HG02943 (cell line): ENCODE measurements around the gene DFFA.
"Not testable (repeated sequence)": the region's sequence is repeated elsewhere in the genome, so short reads cannot be mapped to it uniquely, and the experiment has no call there.

ENCODE experiments used
- ATAC-seq: cut with Tn5 transposase; IDR thresholded peaks from one replicate; pipeline ENCODE4 v1.9.1; 2021; ENCODE audit warnings: mild to moderate bottlenecking, low read depth, moderate library complexity; ENCODE audit not compliant: unreplicated experiment

The DFFA gene

DNA sequence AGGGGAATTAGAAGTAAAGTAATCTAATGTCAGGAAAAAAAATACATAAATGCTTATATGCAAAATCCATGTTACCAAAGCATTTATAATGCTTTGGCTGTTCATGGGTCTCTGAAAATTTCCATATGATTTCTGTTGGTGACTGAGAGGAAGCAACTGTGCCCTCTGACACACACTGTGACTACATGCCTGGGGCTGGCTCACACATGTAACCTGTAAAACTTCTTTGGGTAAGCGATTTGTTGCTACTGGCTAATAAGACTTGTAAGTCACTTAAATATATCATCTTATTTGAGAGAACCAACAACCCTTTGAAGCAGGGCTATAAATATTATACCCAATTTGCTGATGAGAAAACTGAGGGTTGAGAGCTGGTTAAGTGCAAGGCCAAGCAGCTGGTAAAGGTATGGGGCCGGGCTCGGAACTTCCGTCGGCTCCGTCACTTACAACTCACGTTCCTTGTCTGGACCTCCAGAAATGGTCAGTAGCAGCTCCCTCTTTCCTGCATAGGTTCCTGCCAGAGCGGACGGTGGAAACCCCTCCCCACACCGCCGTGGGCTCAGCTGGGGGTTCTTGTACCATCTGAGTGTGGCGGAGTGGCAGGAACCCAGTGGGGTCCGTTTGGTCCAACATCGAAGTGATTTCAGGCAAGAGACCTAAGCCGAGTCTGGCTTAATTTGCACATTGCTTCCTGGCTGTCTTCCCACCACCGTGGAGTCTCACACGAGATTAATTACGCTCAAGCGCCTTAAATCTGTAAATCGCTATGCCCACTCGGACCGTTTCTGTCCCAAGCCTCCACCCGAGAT is 714 bp downstream of the DFFA start:
- ATAC-seq, result no peak

DNA sequence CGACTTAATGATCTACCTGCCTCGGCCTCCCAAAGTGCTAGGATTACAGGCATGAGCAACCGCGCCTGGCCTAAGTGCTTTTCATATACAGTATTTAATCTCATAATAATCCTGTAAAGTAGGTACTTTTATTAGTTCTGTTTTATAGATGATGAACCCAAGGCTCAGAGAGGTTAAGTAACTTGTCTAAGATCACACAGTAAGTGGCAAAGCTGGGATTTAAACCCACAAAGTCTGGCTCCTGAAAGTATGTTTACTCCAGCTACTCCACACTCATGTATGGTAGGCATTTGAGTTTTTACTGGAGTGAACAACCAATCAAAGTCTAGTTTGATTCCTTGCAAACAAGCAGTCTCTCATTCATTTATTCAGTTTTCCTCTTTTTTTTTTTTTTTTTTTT is 2.3 kb downstream of the DFFA start:
- no peak for ATAC-seq

DNA sequence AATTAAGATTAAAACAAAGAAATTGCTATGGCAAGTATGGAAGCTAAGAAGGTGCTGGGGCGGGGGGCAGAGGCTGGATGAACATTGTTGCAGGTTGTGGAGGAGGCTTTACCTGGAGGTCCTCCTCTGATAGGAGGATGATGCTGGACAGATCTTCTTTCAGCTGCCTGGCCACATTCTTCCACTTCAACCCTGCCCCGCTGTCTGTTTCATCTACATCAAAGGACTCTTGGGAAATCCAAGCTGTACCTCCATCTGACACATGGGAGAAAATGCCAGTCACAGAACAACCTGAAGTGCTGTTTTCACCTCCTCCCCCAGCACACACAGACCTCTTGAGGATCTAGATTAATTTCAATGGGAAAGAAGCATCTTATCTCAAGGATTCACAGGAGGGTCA is 5.3 kb downstream of the DFFA start:
- ATAC-seq, result no peak

DNA sequence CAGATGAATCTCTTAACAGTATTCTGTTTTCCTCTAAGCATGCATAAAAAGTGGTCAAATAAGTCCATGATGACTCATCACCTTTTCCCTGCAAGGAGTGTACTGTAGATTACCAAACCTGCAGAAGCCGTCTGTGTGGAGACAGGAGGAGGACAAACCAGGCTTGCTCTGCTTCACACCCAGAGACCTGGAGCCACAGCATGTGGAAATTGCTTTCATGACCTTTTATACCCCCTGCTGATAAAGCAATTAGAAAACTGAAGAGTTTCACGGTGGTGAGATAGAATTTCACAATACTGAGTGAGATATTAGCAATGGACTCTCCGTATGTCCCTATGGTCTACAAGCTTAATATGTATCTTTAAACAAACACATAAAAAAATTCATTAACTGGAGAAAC is 13.1 kb downstream of the DFFA start:
- ATAC-seq, result no peak

GRCh38 chr1:10457875-10458274 is 14.5 kb downstream of the DFFA start:
- ATAC-seq, result no peak

GRCh38 chr1:10457462-10457861 is 14.9 kb downstream of the DFFA start:
- not testable (repeated sequence) for ATAC-seq

DNA sequence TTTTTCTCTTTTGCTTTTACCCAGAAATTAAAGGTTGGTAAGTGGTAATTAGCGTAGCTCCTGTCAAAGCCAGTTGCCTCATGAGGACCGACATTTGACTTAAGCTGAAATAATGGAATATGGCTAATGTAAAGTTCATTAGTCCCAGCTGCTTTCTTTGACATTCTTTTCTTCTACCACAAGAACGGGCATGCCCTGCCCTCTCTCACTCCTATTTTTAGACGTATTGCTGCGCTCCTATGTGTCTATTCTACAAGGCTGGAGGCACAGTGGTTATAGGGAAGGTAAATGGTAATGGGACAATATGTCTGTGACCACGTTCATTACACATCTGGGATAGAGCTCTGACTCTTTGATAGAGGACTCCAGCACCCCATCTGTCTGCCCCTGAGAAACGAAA is 15.7 kb downstream of the DFFA start:
- no peak for ATAC-seq

GRCh38 chr1:10456048-10456447 is 16.3 kb downstream of the DFFA start:
- ATAC-seq, result no peak

GRCh38 chr1:10451287-10451686 is 21.0 kb downstream of the DFFA start:
- ATAC-seq, result no peak

GRCh38 chr1:10450836-10451235 is 21.5 kb downstream of the DFFA start:
- no peak for ATAC-seq

DNA sequence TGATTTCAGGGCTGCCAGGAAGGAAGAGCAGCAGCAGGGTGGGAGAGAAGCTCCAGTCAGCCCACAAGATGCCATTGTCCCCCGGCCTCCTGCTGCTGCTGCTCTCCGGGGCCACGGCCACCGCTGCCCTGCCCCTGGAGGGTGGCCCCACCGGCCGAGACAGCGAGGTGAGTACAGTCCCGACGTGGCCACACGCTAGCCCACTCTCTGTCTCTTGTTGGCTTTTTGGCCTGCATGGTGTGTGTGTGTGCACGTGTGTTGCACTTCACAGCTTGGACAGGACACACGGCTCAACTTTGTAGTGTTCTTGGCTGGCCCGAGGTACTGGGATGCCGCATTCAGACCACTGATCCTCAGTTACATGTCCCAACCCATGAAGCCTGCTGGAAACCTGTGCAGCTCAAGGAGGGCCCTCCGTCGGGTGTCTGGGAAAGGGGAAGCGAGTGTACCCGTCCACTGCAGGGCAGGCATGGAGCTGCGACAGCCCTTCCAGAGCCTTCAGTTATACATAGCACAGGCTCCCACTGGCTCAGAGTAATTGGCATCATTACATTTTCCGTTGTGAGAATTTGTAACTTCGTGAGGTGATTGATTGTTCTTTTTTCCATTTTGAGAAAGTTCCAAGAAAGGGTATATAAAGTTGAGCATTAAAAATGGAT is 22.0 kb downstream of the DFFA start:
- ATAC-seq, result no peak

DNA sequence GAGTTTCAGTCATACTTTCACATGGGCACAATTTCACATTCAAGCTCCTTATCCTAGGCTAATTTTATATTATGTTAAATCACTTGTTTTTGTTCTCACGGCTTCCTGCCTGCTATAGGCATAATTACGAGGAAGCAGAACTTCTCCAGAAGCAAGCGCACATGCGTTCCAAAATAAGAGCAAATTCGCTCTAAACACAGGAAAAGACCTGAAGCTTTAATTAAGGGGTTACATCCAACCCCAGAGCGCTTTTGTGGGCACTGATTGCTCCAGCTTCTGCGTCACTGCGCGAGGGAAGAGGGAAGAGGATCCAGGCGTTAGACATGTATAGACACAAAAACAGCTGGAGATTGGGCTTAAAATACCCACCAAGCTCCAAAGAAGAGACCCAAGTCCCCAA is 22.6 kb downstream of the DFFA start, which contains the start of gene CORT:
CORT (plus strand) TSS at position 281 of the 400 bp plus-strand sequence. CDS start 193 bp downstream, outside the sequence.
- ATAC-seq, result no peak

DNA sequence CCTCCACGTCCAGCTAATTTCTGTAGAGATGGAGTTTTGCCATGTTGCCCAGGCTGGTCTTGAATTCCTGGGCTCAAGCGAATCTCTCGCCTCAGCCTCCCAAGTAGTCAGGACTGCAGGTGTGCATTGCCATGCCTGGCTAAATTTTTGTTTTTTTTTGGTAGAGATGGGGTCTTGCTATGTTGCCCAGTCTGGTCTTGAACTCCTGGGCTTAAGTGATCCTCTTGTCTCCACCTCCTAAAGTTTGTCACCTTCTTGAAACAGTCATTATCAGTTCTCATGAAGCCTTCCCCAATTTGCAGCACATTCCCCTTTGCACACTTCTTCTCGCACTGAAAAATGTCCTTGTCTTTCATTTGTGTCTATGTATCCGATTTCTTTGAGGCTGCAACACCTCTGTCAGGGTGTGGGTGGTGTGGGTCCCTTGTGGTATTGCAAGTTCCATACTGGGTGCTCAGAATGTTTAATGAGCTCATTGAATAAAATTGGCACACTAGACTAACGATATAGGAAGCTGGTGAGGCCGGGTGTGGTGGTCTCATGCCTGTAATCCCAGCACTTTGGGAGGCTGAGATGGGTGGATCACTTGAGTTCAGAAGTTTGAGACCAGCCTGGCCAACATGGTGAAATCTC is 25.4 kb downstream of the DFFA start:
- ATAC-seq, result no peak

GRCh38 chr1:10444795-10445397 is 27.4 kb downstream of the DFFA start:
- no peak for ATAC-seq

DNA sequence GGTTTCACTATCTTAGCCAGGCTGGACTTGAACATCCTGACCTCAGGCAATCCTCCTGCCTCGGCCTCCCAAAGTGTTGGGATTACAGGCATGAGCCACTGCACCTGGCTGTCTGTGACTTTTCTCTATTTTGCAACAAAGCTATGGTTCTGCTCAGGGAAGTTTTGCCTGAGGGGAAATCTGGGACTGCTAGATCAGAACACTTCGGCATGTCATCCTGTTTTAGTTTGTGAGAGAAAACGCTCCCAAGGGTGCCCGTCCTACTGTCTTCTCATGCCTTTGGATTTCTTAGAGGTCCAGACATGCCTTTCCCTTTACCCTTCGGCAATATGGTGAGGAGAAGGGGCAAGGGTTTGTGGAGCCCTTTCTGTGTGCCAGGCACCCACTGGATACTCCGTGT is 28.1 kb downstream of the DFFA start:
- ATAC-seq, result no peak

GRCh38 chr1:10440794-10441193 is 31.5 kb downstream of the DFFA start:
- no peak for ATAC-seq

GRCh38 chr1:10440305-10440704 is 32.0 kb downstream of the DFFA start:
- ATAC-seq, result no peak

GRCh38 chr1:10438677-10439163 is 33.6 kb downstream of the DFFA start:
- no peak for ATAC-seq

GRCh38 chr1:10437052-10437451 is 35.3 kb downstream of the DFFA start:
- ATAC-seq, result no peak

DNA sequence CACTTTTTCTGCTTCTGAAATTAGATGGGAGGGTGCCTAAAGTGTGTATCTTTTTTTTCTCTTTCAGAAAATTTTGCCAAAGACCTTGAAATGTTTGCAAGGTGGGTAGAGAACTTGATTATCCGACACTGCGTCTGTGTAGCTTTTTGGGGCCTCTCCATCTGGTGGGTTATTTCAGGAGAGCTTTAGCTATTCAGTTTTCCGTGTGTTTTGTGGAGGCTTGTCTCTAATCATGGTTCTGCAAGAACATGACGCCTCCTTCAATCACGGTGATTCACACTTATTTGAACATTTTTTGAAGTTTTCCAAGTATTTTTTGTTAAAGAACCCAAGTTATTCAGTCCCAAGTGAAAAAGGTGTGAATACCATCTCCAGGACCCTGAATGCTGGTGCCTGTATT is 37.7 kb downstream of the DFFA start:
- ATAC-seq, result no peak

DNA sequence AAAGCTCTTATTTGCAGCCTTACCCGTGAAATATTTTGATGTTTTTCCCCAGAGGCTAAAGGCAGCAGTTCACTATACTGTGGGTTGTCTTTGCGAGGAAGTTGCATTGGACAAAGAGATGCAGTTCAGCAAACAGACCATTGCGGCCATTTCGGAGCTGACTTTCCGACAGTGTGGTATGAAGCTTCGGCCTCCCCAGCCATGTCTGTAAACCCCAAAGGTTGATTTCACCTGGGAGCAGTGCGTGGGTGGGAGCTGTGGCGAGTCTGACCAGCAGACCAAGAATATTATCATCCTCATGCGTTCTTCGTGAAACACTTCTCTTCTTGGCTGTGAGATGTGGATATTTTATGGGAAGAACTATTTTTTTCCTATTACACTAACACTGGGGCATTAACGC is 38.5 kb downstream of the DFFA start:
- no peak for ATAC-seq
